ENCODE data around the gene SERPINB4.

- TF ChIP-seq CTCF (IDR thresholded peaks at IDR 0.05; ENCODE audit: low read length) (no peak), EZH2 (IDR thresholded peaks at IDR 0.05; ENCODE audit: borderline replicate concordance, low read length) (no peak)
Measured at GRCh38 chr18:63617049-63617914, 26.8 kb downstream of the SERPINB4 start.
